ENCODE data around the gene PCYOX1L.

PCYOX1L gene

GRCh38 chr5:149379818-149380374, 22.1 kb downstream of the PCYOX1L start:
- no peak for DNase-seq (ENCODE audit: extremely low read depth, low read depth)
- TF ChIP-seq CTCF (IDR thresholded peaks at IDR 0.05; ENCODE audit: low read depth, low read length) = no peak

- TF ChIP-seq CTCF (IDR thresholded peaks at IDR 0.05; ENCODE audit: low read depth, low read length) = no peak
- no peak for DNase-seq (ENCODE audit: extremely low read depth, low read depth)
Observed at GRCh38 chr5:149380466-149381121, 22.7 kb downstream of the PCYOX1L start.

- no peak for TF ChIP-seq CTCF (IDR thresholded peaks at IDR 0.05; ENCODE audit: low read depth, low read length)
- no peak for DNase-seq (ENCODE audit: extremely low read depth, low read depth)
Observed at GRCh38 chr5:149381261-149381985, 23.6 kb downstream of the PCYOX1L start.

GRCh38 chr5:149381986-149382338, 24.1 kb downstream of the PCYOX1L start:
- TF ChIP-seq CTCF (IDR thresholded peaks at IDR 0.05; ENCODE audit: low read depth, low read length) = peak; percentile 98
- no peak for DNase-seq (ENCODE audit: extremely low read depth, low read depth)

- DNase-seq (ENCODE audit: extremely low read depth, low read depth) = no peak
- TF ChIP-seq CTCF (IDR thresholded peaks at IDR 0.05; ENCODE audit: low read depth, low read length) = no peak
Observed at GRCh38 chr5:149382517-149383220, 24.8 kb downstream of the PCYOX1L start.

- no peak for TF ChIP-seq CTCF (IDR thresholded peaks at IDR 0.05; ENCODE audit: low read depth, low read length)
- DNase-seq (ENCODE audit: extremely low read depth, low read depth) = no peak
Observed at GRCh38 chr5:149383399-149383798, 25.6 kb downstream of the PCYOX1L start.

- TF ChIP-seq CTCF (IDR thresholded peaks at IDR 0.05; ENCODE audit: low read depth, low read length) = no peak
- DNase-seq (ENCODE audit: extremely low read depth, low read depth) = no peak
Observed at GRCh38 chr5:149386166-149386565, 28.3 kb downstream of the PCYOX1L start.

Data from AG09319 (cell line).